ENCODE data around the gene TEKT5.

The TEKT5 gene

GRCh38 chr16:10708969-10709368, 14.2 kb upstream of the TEKT5 start:
- TF ChIP-seq CTCF (IDR thresholded peaks at IDR 0.05; ENCODE audit: control insufficient read depth, extremely low read depth, insufficient read depth) = no peak
- no peak for DNase-seq (ENCODE audit: low read depth)
- H3K4me3 ChIP-seq (ENCODE audit: low read depth, low read length) = no peak overlapping the region

- H3K4me3 ChIP-seq (ENCODE audit: low read depth, low read length) = no peak overlapping the region
- no peak for TF ChIP-seq CTCF (IDR thresholded peaks at IDR 0.05; ENCODE audit: control insufficient read depth, extremely low read depth, insufficient read depth)
- no peak for DNase-seq (ENCODE audit: low read depth)
These were observed 5.0 kb upstream of the TEKT5 start for GRCh38 chr16:10699756-10700155.

GRCh38 chr16:10694306-10694705, 424 bp downstream of the TEKT5 start:
- DNase-seq (ENCODE audit: low read depth) = no peak
- H3K4me3 ChIP-seq (ENCODE audit: low read depth, low read length) = no peak overlapping the region
- TF ChIP-seq CTCF (IDR thresholded peaks at IDR 0.05; ENCODE audit: control insufficient read depth, extremely low read depth, insufficient read depth) = no peak

- no peak for TF ChIP-seq CTCF (IDR thresholded peaks at IDR 0.05; ENCODE audit: control insufficient read depth, extremely low read depth, insufficient read depth)
- no peak overlapping the region for H3K4me3 ChIP-seq (ENCODE audit: low read depth, low read length)
- no peak for DNase-seq (ENCODE audit: low read depth)
These were observed 841 bp downstream of the TEKT5 start for GRCh38 chr16:10693889-10694288.

GRCh38 chr16:10692470-10692869, 2.3 kb downstream of the TEKT5 start:
- TF ChIP-seq CTCF (IDR thresholded peaks at IDR 0.05; ENCODE audit: control insufficient read depth, extremely low read depth, insufficient read depth) = no peak
- H3K4me3 ChIP-seq (ENCODE audit: low read depth, low read length) = no peak overlapping the region
- DNase-seq (ENCODE audit: low read depth) = no peak

GRCh38 chr16:10688726-10689125, 6.0 kb downstream of the TEKT5 start:
- no peak overlapping the region for H3K4me3 ChIP-seq (ENCODE audit: low read depth, low read length)
- no peak for TF ChIP-seq CTCF (IDR thresholded peaks at IDR 0.05; ENCODE audit: control insufficient read depth, extremely low read depth, insufficient read depth)
- DNase-seq (ENCODE audit: low read depth) = no peak

GRCh38 chr16:10688291-10688690, 6.4 kb downstream of the TEKT5 start:
- TF ChIP-seq CTCF (IDR thresholded peaks at IDR 0.05; ENCODE audit: control insufficient read depth, extremely low read depth, insufficient read depth) = no peak
- H3K4me3 ChIP-seq (ENCODE audit: low read depth, low read length) = no peak overlapping the region
- peak; percentile 42 for DNase-seq (ENCODE audit: low read depth)
